HG03045 (cell line): ENCODE measurements around the gene GSTA1.
"Not testable (repeated sequence)": the region's sequence is repeated elsewhere in the genome, so short reads cannot be mapped to it uniquely, and the experiment has no call there.

Source experiments
- ATAC-seq: cut with Tn5 transposase; IDR thresholded peaks from one replicate; pipeline ENCODE4 v1.9.1; 2021; ENCODE audit warnings: mild to moderate bottlenecking, moderate library complexity; ENCODE audit not compliant: unreplicated experiment

The GSTA1 gene

GRCh38 chr6:52809777-52810176 is 6.2 kb upstream of the GSTA1 start:
- not testable (repeated sequence) for ATAC-seq

GRCh38 chr6:52808660-52809059 is 5.0 kb upstream of the GSTA1 start:
- ATAC-seq = no peak

- no peak for ATAC-seq
Observed at GRCh38 chr6:52802806-52803205, 810 bp downstream of the GSTA1 start.

- no peak for ATAC-seq
Observed at GRCh38 chr6:52801188-52801841, 2.3 kb downstream of the GSTA1 start.

- not testable (repeated sequence) for ATAC-seq
Observed at GRCh38 chr6:52799272-52799671, 4.3 kb downstream of the GSTA1 start.

- not testable (repeated sequence) for ATAC-seq
Observed at GRCh38 chr6:52794366-52794765, 9.2 kb downstream of the GSTA1 start.

- no peak for ATAC-seq
Observed at GRCh38 chr6:52790861-52791260, 12.8 kb downstream of the GSTA1 start.

- not testable (repeated sequence) for ATAC-seq
Observed at GRCh38 chr6:52789658-52790057, 14.0 kb downstream of the GSTA1 start.

- ATAC-seq = no peak
Observed at GRCh38 chr6:52788478-52788877, 15.1 kb downstream of the GSTA1 start.

- no peak for ATAC-seq
Observed at GRCh38 chr6:52787917-52788316, 15.7 kb downstream of the GSTA1 start.

GRCh38 chr6:52786249-52786956 is 17.2 kb downstream of the GSTA1 start:
- no peak for ATAC-seq

GRCh38 chr6:52782696-52783274 is 20.8 kb downstream of the GSTA1 start:
- ATAC-seq = not testable (repeated sequence)

- not testable (repeated sequence) for ATAC-seq
Observed at GRCh38 chr6:52782209-52782608, 21.4 kb downstream of the GSTA1 start.

GRCh38 chr6:52779237-52779636 is 24.4 kb downstream of the GSTA1 start:
- ATAC-seq = no peak

- ATAC-seq = not testable (repeated sequence)
Observed at GRCh38 chr6:52776711-52777351, 26.8 kb downstream of the GSTA1 start.

GRCh38 chr6:52769399-52769798 is 34.2 kb downstream of the GSTA1 start:
- ATAC-seq = not testable (repeated sequence)

- ATAC-seq = not testable (repeated sequence)
Observed at GRCh38 chr6:52767658-52768057, 36.0 kb downstream of the GSTA1 start.

GRCh38 chr6:52763322-52763916 is 40.2 kb downstream of the GSTA1 start, which contains the start of gene GSTA2:
TSS of gene GSTA2 (minus strand) at chr6:52763475. CDS start at chr6:52757947, 5,528 bp downstream.
- not testable (repeated sequence) for ATAC-seq

- not testable (repeated sequence) for ATAC-seq
Observed at GRCh38 chr6:52761673-52762491, 41.7 kb downstream of the GSTA1 start.

- ATAC-seq = no peak
Observed at GRCh38 chr6:52760105-52760765, 43.4 kb downstream of the GSTA1 start.
